ENCODE data around the gene ACIN1.
A peak's percentile ranks its signal among the peaks of the same experiment; 100 is the strongest.

The ACIN1 gene

GRCh38 chr14:23035303-23036144, 59.4 kb downstream of the ACIN1 start:
- no peak overlapping the region for H3K23ac ChIP-seq (ENCODE audit: low read length in 2 of 2)
- H3K4me1 ChIP-seq (ENCODE audit: control insufficient read depth, insufficient read depth, low read depth, low read length): peaks cover 7% of the 10 kb centered on the region
- H3K9me3 ChIP-seq (ENCODE audit: control insufficient read depth, low read length): no peaks in the 10 kb centered on the region
- peak overlapping the region in 1 of 2 experiments; percentile 95 for H3K4me3 ChIP-seq (ENCODE audit: insufficient read depth in 1 of 2, low read depth in 1 of 2, low read length in 2 of 2)
- peaks cover 20 to 26% of the 10 kb centered on the region in 2 experiments for H3K36me3 ChIP-seq (ENCODE audit: control insufficient read depth in 1 of 2, insufficient read depth in 2 of 2, low read depth in 1 of 2, low read length in 2 of 2)
- H2AFZ ChIP-seq (ENCODE audit: low read depth, low read length): peak overlapping the region; percentile 67
- peaks cover 3% of the 10 kb centered on the region for H3K79me1 ChIP-seq (replicated peaks; ENCODE audit: low read length, poor library complexity, severe bottlenecking)
- H3K4ac ChIP-seq (ENCODE audit: low read depth in 1 of 2, low read length in 2 of 2): no peak overlapping the region
- no peak overlapping the region for H2BK5ac ChIP-seq (ENCODE audit: low read depth, low read length, poor library complexity, severe bottlenecking)
- peak overlapping the region; percentile 99 for H3K9ac ChIP-seq (ENCODE audit: low read length)
- H2BK120ac ChIP-seq (ENCODE audit: low read depth, low read length): no peak overlapping the region
- H3K18ac ChIP-seq (ENCODE audit: low read depth in 1 of 2, low read length in 2 of 2): peak overlapping the region; percentile 74 to 98
- H3K4me2 ChIP-seq (ENCODE audit: low read length, poor library complexity, severe bottlenecking): no peak overlapping the region
- no peak overlapping the region for H2BK15ac ChIP-seq (ENCODE audit: low read depth, poor library complexity, severe bottlenecking)
- no peak for DNase-seq
- H4K91ac ChIP-seq (ENCODE audit: low read length): no peak overlapping the region
- WGBS: 71% methylated on average over 11 of the region's 14 CpGs
- no peak overlapping the region for H2AK5ac ChIP-seq (ENCODE audit: low read length, severe bottlenecking)
- H4K8ac ChIP-seq (ENCODE audit: low read length): peak overlapping the region; percentile 95
- H3K27me3 ChIP-seq (ENCODE audit: control insufficient read depth in 1 of 2, insufficient read depth in 1 of 2, low read length in 2 of 2): no peaks in the 10 kb centered on the region
- H3K27ac ChIP-seq (ENCODE audit: low read length, poor library complexity, severe bottlenecking): peak overlapping the region; percentile 98
- H2BK12ac ChIP-seq (ENCODE audit: low read length in 2 of 2): no peak overlapping the region
- H3K14ac ChIP-seq (ENCODE audit: low read length in 2 of 2): no peak overlapping the region

GRCh38 chr14:23034498-23035302, 60.2 kb downstream of the ACIN1 start, which contains the start of gene PSMB5:
Gene PSMB5 (minus strand): TSS chr14:23034900. CDS start chr14:23034881, 19 bp downstream.
- H3K14ac ChIP-seq (ENCODE audit: low read length in 2 of 2): peak within 1 kb of the TSS; percentile 79 to 86
- no peaks in the 10 kb centered on the region for H3K9me3 ChIP-seq (ENCODE audit: control insufficient read depth, low read length)
- peaks cover 21 to 28% of the 10 kb centered on the region in 2 experiments for H3K36me3 ChIP-seq (ENCODE audit: control insufficient read depth in 1 of 2, insufficient read depth in 2 of 2, low read depth in 1 of 2, low read length in 2 of 2)
- peak within 1 kb of the TSS; percentile 67 for H2AFZ ChIP-seq (ENCODE audit: low read depth, low read length)
- peak within 1 kb of the TSS; percentile 98 to 99 for H3K4ac ChIP-seq (ENCODE audit: low read depth in 1 of 2, low read length in 2 of 2)
- H2BK5ac ChIP-seq (ENCODE audit: low read depth, low read length, poor library complexity, severe bottlenecking): peak within 1 kb of the TSS; percentile 90
- H3K27me3 ChIP-seq (ENCODE audit: control insufficient read depth in 1 of 2, insufficient read depth in 1 of 2, low read length in 2 of 2): no peaks in the 10 kb centered on the region
- peak within 1 kb of the TSS; percentile 90 to 98 for H3K18ac ChIP-seq (ENCODE audit: low read depth in 1 of 2, low read length in 2 of 2)
- H3K9ac ChIP-seq (ENCODE audit: low read length): peak within 1 kb of the TSS; percentile 99
- DNase-seq: peak; percentile 96
- H4K91ac ChIP-seq (ENCODE audit: low read length): peak within 1 kb of the TSS; percentile 99
- peak within 1 kb of the TSS; percentile 99 for H2BK120ac ChIP-seq (ENCODE audit: low read depth, low read length)
- under 1% methylated on average over 36 of the region's 36 CpGs for WGBS
- H4K8ac ChIP-seq (ENCODE audit: low read length): peak within 1 kb of the TSS; percentile 99
- no peak within 1 kb of the TSS for H3K23ac ChIP-seq (ENCODE audit: low read length in 2 of 2)
- H2AK5ac ChIP-seq (ENCODE audit: low read length, severe bottlenecking): peak within 1 kb of the TSS; percentile 99
- peaks cover 7% of the 10 kb centered on the region for H3K4me1 ChIP-seq (ENCODE audit: control insufficient read depth, insufficient read depth, low read depth, low read length)
- H3K4me2 ChIP-seq (ENCODE audit: low read length, poor library complexity, severe bottlenecking): peak within 1 kb of the TSS; percentile 89
- H3K27ac ChIP-seq (ENCODE audit: low read length, poor library complexity, severe bottlenecking): peak within 1 kb of the TSS; percentile 98
- peaks cover 5% of the 10 kb centered on the region for H3K79me1 ChIP-seq (replicated peaks; ENCODE audit: low read length, poor library complexity, severe bottlenecking)
- peak within 1 kb of the TSS; percentile 93 to 95 for H3K4me3 ChIP-seq (ENCODE audit: insufficient read depth in 1 of 2, low read depth in 1 of 2, low read length in 2 of 2)
- peak within 1 kb of the TSS; percentile 90 for H2BK15ac ChIP-seq (ENCODE audit: low read depth, poor library complexity, severe bottlenecking)
- H2BK12ac ChIP-seq (ENCODE audit: low read length in 2 of 2): no peak within 1 kb of the TSS

- H4K91ac ChIP-seq (ENCODE audit: low read length): peak overlapping the region; percentile 99
- peaks cover 7% of the 10 kb centered on the region for H3K4me1 ChIP-seq (ENCODE audit: control insufficient read depth, insufficient read depth, low read depth, low read length)
- no peaks in the 10 kb centered on the region for H3K9me3 ChIP-seq (ENCODE audit: control insufficient read depth, low read length)
- peak overlapping the region; percentile 89 for H3K4me2 ChIP-seq (ENCODE audit: low read length, poor library complexity, severe bottlenecking)
- peak overlapping the region; percentile 99 for H2BK120ac ChIP-seq (ENCODE audit: low read depth, low read length)
- H3K4me3 ChIP-seq (ENCODE audit: insufficient read depth in 1 of 2, low read depth in 1 of 2, low read length in 2 of 2): peak overlapping the region; percentile 93 to 95
- peak overlapping the region; percentile 98 for H3K27ac ChIP-seq (ENCODE audit: low read length, poor library complexity, severe bottlenecking)
- DNase-seq: no peak
- H3K27me3 ChIP-seq (ENCODE audit: control insufficient read depth in 1 of 2, insufficient read depth in 1 of 2, low read length in 2 of 2): no peaks in the 10 kb centered on the region
- peaks cover 7% of the 10 kb centered on the region for H3K79me1 ChIP-seq (replicated peaks; ENCODE audit: low read length, poor library complexity, severe bottlenecking)
- H2BK12ac ChIP-seq (ENCODE audit: low read length in 2 of 2): no peak overlapping the region
- H2AFZ ChIP-seq (ENCODE audit: low read depth, low read length): no peak overlapping the region
- H2BK5ac ChIP-seq (ENCODE audit: low read depth, low read length, poor library complexity, severe bottlenecking): peak overlapping the region; percentile 90
- H3K36me3 ChIP-seq (ENCODE audit: control insufficient read depth in 1 of 2, insufficient read depth in 2 of 2, low read depth in 1 of 2, low read length in 2 of 2): peaks cover 23 to 35% of the 10 kb centered on the region in 2 experiments
- H3K18ac ChIP-seq (ENCODE audit: low read depth in 1 of 2, low read length in 2 of 2): peak overlapping the region in 1 of 2 experiments; percentile 98
- H3K23ac ChIP-seq (ENCODE audit: low read length in 2 of 2): no peak overlapping the region
- peak overlapping the region; percentile 99 for H2AK5ac ChIP-seq (ENCODE audit: low read length, severe bottlenecking)
- peak overlapping the region; percentile 98 to 99 for H3K4ac ChIP-seq (ENCODE audit: low read depth in 1 of 2, low read length in 2 of 2)
- peak overlapping the region; percentile 99 for H3K9ac ChIP-seq (ENCODE audit: low read length)
- peak overlapping the region; percentile 90 for H2BK15ac ChIP-seq (ENCODE audit: low read depth, poor library complexity, severe bottlenecking)
- H3K14ac ChIP-seq (ENCODE audit: low read length in 2 of 2): peak overlapping the region; percentile 79 to 86
- H4K8ac ChIP-seq (ENCODE audit: low read length): peak overlapping the region; percentile 99
- WGBS: 37% methylated on average over 15 of the region's 17 CpGs
Observed at GRCh38 chr14:23033801-23034497, 61.0 kb downstream of the ACIN1 start.
